DOHH2 (cell line): ENCODE measurements around the gene LRRN3.

Source experiments
- CTCF ChIP-seq: fragments of 200-600 bp; sonication (generic); IDR thresholded peaks from one replicate; pipeline ENCODE4 v1.5.1; 2014; ENCODE audit warnings: antibody characterized with exemption, mild to moderate bottlenecking, low read depth, low read length; ENCODE audit not compliant: poor library complexity, severe bottlenecking
- EZH2phosphoT487 ChIP-seq: fragments of 200-600 bp; sonication (generic); IDR thresholded peaks from 2 replicates; pipeline ENCODE4 v1.6.1; 2017; ENCODE audit warnings: borderline replicate concordance, mild to moderate bottlenecking, antibody characterized with exemption, low read length, moderate library complexity, mixed read lengths

- TF ChIP-seq CTCF (no peak), EZH2phosphoT487 (no peak)
Measured at GRCh38 chr7:111041577-111041976, 49.4 kb upstream of the LRRN3 start.
